ENCODE measurements around the gene LDHAL6A.

DNA sequence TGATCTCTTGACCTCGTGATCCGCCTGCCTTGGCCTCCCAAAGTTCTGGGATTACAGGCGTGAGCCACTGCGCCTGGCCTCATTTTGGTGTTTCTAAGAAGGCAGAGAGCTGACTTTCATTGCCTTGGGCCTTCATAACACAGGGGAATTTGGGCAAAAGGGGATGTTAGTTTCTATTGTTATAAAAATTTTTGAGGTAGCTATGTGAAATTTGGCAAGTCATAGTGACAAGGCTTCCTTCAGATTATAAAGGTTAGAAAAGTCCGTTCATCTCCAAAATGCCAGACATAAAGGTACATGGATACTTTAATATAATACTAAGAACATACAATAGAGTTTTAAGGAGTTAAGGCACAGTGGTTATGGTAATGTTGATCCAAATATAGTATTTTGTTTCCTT lies 26.3 kb upstream of the LDHAL6A start:
- TF ChIP-seq POLR2A (IDR thresholded peaks at IDR 0.05) = no peak
- no peak for TF ChIP-seq CTCF (IDR thresholded peaks at IDR 0.05)

All from prostate gland (tissue), 2 donors.